Nephron (organoid): ENCODE results near the gene CADPS.

Experiments used
- H3K27ac Mint-ChIP-seq, 3 experiments: 2 replicates each; pipeline ENCODE4 v1.8.0; 2020; ENCODE audit warnings: mixed read lengths in 3 of 3, mild to moderate bottlenecking in 2 of 3, moderate library complexity in 1 of 3
- H3K27me3 Mint-ChIP-seq: 2 replicates; pipeline ENCODE4 v1.8.0; 2021; ENCODE audit warnings: low read depth, mild to moderate bottlenecking, moderate library complexity, mixed read lengths
- H3K36me3 Mint-ChIP-seq: 2 replicates; pipeline ENCODE4 v1.8.0; 2020; ENCODE audit warnings: low read depth, mixed read lengths
- H3K4me1 Mint-ChIP-seq: 2 replicates; pipeline ENCODE4 v1.8.0; 2020; ENCODE audit warnings: mixed read lengths
- H3K4me3 Mint-ChIP-seq, 3 experiments: 2 replicates each; pipeline ENCODE4 v1.8.0; 2020; ENCODE audit warnings: mild to moderate bottlenecking in 3 of 3, mixed read lengths in 3 of 3, moderate library complexity in 2 of 3
- H3K9me3 Mint-ChIP-seq: 2 replicates; pipeline ENCODE4 v1.8.0; 2020; ENCODE audit warnings: mixed read lengths
- TF ChIP-seq, protein P1 (sequence below), 3 experiments: fragments of 200-600 bp; sonication (generic); IDR thresholded peaks; one replicate each; pipeline ENCODE4 v1.5.0; 2021; ENCODE audit warnings: antibody characterized with exemption in 3 of 3; ENCODE audit not compliant: unreplicated experiment in 3 of 3

The CADPS gene

GRCh38 chr3:62602987-62603386 is 272.2 kb downstream of the CADPS start:
- Mint-ChIP-seq H3K4me1 (peaks cover 34% of the 10 kb centered on the region), H3K4me3 (no peak overlapping the region), H3K27me3 (peaks cover 11% of the 10 kb centered on the region), H3K27ac (no peak overlapping the region), H3K36me3 (no peaks in the 10 kb centered on the region), H3K9me3 (no peaks in the 10 kb centered on the region)
- TF ChIP-seq, protein P1, sequence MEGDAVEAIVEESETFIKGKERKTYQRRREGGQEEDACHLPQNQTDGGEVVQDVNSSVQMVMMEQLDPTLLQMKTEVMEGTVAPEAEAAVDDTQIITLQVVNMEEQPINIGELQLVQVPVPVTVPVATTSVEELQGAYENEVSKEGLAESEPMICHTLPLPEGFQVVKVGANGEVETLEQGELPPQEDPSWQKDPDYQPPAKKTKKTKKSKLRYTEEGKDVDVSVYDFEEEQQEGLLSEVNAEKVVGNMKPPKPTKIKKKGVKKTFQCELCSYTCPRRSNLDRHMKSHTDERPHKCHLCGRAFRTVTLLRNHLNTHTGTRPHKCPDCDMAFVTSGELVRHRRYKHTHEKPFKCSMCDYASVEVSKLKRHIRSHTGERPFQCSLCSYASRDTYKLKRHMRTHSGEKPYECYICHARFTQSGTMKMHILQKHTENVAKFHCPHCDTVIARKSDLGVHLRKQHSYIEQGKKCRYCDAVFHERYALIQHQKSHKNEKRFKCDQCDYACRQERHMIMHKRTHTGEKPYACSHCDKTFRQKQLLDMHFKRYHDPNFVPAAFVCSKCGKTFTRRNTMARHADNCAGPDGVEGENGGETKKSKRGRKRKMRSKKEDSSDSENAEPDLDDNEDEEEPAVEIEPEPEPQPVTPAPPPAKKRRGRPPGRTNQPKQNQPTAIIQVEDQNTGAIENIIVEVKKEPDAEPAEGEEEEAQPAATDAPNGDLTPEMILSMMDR (IDR thresholded peaks at IDR 0.05; ENCODE audit: unreplicated experiment in 3 of 3): no peak

DNA sequence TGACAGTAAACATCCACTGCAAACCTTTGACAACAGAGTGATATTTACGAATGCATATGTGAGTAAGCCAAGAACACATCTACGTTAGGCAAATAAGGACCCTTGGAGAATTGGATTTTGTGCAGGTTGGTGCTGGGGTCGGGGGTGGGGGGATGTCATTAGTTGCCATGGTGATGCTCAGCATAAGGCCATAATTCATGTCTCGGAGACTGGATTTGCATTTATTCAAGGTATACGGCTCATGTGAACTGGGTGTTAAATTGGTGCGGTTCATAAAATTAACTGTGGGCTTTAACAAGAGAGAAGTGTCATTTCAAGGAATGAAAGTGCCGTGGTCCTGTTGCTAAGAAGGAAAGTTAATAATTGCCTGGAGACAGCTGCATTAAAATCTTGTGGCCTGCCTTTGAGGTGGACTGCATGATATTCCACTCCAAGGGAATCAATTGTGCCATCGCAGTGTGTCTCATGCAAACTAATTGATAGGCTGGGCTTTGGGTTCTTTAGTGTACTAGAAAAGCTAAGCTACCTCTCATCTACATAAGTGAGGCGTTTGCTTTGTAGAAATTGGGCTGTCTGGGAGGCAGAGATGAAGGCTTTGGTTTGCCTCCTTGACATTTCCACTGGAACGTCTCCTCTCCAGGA is 273.0 kb downstream of the CADPS start:
- Mint-ChIP-seq H3K4me3 (no peak overlapping the region), H3K27me3 (peaks cover 11% of the 10 kb centered on the region), H3K36me3 (no peaks in the 10 kb centered on the region), H3K9me3 (no peaks in the 10 kb centered on the region), H3K27ac (no peak overlapping the region), H3K4me1 (peaks cover 34% of the 10 kb centered on the region)
- TF ChIP-seq, protein P1 (IDR thresholded peaks at IDR 0.05; ENCODE audit: unreplicated experiment in 3 of 3): no peak

GRCh38 chr3:62601238-62602070 is 273.8 kb downstream of the CADPS start:
- H3K27me3 Mint-ChIP-seq: peaks cover 11% of the 10 kb centered on the region
- no peaks in the 10 kb centered on the region for H3K9me3 Mint-ChIP-seq
- H3K27ac Mint-ChIP-seq: no peak overlapping the region
- H3K4me1 Mint-ChIP-seq: peaks cover 34% of the 10 kb centered on the region
- H3K36me3 Mint-ChIP-seq: no peaks in the 10 kb centered on the region
- no peak overlapping the region for H3K4me3 Mint-ChIP-seq
- TF ChIP-seq, protein P1 (IDR thresholded peaks at IDR 0.05; ENCODE audit: unreplicated experiment in 3 of 3): no peak

DNA sequence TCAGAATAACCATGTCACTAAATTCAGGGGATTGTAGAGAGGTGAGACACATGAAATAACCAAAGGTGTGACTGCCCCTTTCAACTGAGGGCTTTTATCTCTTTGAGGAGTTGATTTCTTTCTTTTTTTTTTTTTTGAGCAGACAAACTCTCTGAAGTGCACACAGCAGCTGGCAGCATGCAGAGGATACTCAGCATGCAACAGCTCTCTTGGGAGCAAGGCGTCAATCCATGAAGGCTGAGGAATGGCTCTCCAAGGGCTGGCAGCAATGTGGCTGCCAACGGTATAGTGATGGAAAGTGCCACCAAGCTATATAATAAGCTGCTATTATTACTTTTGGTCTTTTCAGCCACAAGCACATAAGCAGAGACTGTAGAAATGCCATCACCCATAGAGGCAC is 275.2 kb downstream of the CADPS start:
- no peak overlapping the region for H3K27ac Mint-ChIP-seq
- H3K4me1 Mint-ChIP-seq: peaks cover 22% of the 10 kb centered on the region
- no peaks in the 10 kb centered on the region for H3K9me3 Mint-ChIP-seq
- H3K4me3 Mint-ChIP-seq: no peak overlapping the region
- no peaks in the 10 kb centered on the region for H3K36me3 Mint-ChIP-seq
- H3K27me3 Mint-ChIP-seq: peaks cover 11% of the 10 kb centered on the region
- TF ChIP-seq, protein P1 (IDR thresholded peaks at IDR 0.05; ENCODE audit: unreplicated experiment in 3 of 3): no peak

GRCh38 chr3:62597491-62597890 is 277.7 kb downstream of the CADPS start:
- H3K4me3 Mint-ChIP-seq: no peak overlapping the region
- H3K27ac Mint-ChIP-seq: no peak overlapping the region
- no peaks in the 10 kb centered on the region for H3K36me3 Mint-ChIP-seq
- no peaks in the 10 kb centered on the region for H3K9me3 Mint-ChIP-seq
- H3K27me3 Mint-ChIP-seq: peaks cover 14% of the 10 kb centered on the region
- TF ChIP-seq, protein P1 (IDR thresholded peaks at IDR 0.05; ENCODE audit: unreplicated experiment in 3 of 3): no peak
- peaks cover 11% of the 10 kb centered on the region for H3K4me1 Mint-ChIP-seq
